Measurements from ENCODE around the gene RDH5. TPM values are rescaled to one million over a fixed set of nuclear protein-coding genes. Genes with fewer than 3 reads are reported as not detected.

Gene RDH5
- polyA plus RNA-seq, 1 donor from 2014 or later, result 3.4 TPM

- Histone ChIP-seq H3F3A (ENCODE audit: insufficient read depth, low read length, poor library complexity, severe bottlenecking) (no peaks in the 10 kb centered on the region), H3K4me3 (ENCODE audit: low read length) (no peak overlapping the region), H4K20me1 (ENCODE audit: insufficient read depth) (no peaks in the 10 kb centered on the region), H3K36me3 (ENCODE audit: insufficient read depth, low read length) (no peaks in the 10 kb centered on the region), H3K9me3 (ENCODE audit: low read length) (no peaks in the 10 kb centered on the region), H3K9me2 (ENCODE audit: insufficient read depth, low read length) (no peaks in the 10 kb centered on the region), H3K27ac (ENCODE audit: low read length) (no peak overlapping the region), H2AFZ (ENCODE audit: low read depth, low read length) (no peak overlapping the region), H3K79me2 (replicated peaks; ENCODE audit: insufficient read depth, low read length) (peaks cover 7% of the 10 kb centered on the region), H3K27me3 (ENCODE audit: insufficient read depth, low read depth, low read length) (peaks cover 10% of the 10 kb centered on the region), H3K4me2 (ENCODE audit: low read length) (no peak overlapping the region), H3K9ac (ENCODE audit: low read length) (no peak overlapping the region)
- TF ChIP-seq MXI1 (conservative IDR thresholded peaks at IDR 0.05; ENCODE audit: poor library complexity, severe bottlenecking) (no peak), POLR2AphosphoS5 (IDR thresholded peaks at IDR 0.05) (no peak), EP300 (conservative IDR thresholded peaks at IDR 0.05; ENCODE audit: poor library complexity, severe bottlenecking) (no peak), CTCF (IDR thresholded peaks at IDR 0.05; ENCODE audit: poor library complexity, severe bottlenecking) (no peak), RAD21 (conservative IDR thresholded peaks at IDR 0.05) (no peak), SMC3 (conservative IDR thresholded peaks at IDR 0.05; ENCODE audit: poor library complexity) (no peak), TAF1 (IDR thresholded peaks at IDR 0.05; ENCODE audit: low read depth) (no peak), EZH2 (IDR thresholded peaks at IDR 0.05; ENCODE audit: borderline replicate concordance, insufficient read depth, low read length, poor library complexity, severe bottlenecking) (no peak), REST (IDR thresholded peaks at IDR 0.05; ENCODE audit: borderline replicate concordance) (no peak)
Observed at GRCh38 chr12:55713721-55714120, 6.5 kb upstream of the RDH5 start.

- H3K27me3 ChIP-seq (ENCODE audit: insufficient read depth, low read depth, low read length), result no peaks in the 10 kb centered on the region
- no peaks in the 10 kb centered on the region for H3F3A ChIP-seq (ENCODE audit: insufficient read depth, low read length, poor library complexity, severe bottlenecking)
- TF ChIP-seq EZH2 (IDR thresholded peaks at IDR 0.05; ENCODE audit: borderline replicate concordance, insufficient read depth, low read length, poor library complexity, severe bottlenecking) (no peak), MXI1 (conservative IDR thresholded peaks at IDR 0.05; ENCODE audit: poor library complexity, severe bottlenecking) (no peak), SMC3 (conservative IDR thresholded peaks at IDR 0.05; ENCODE audit: poor library complexity) (no peak), RAD21 (conservative IDR thresholded peaks at IDR 0.05) (no peak), CTCF (IDR thresholded peaks at IDR 0.05; ENCODE audit: poor library complexity, severe bottlenecking) (no peak), EP300 (conservative IDR thresholded peaks at IDR 0.05; ENCODE audit: poor library complexity, severe bottlenecking) (no peak)
- peak overlapping the region; percentile 96 for H2AFZ ChIP-seq (ENCODE audit: low read depth, low read length)
- no peaks in the 10 kb centered on the region for H4K20me1 ChIP-seq (ENCODE audit: insufficient read depth)
- H3K4me2 ChIP-seq (ENCODE audit: low read length), result peak overlapping the region; percentile 74
- H3K27ac ChIP-seq (ENCODE audit: low read length), result peak overlapping the region; percentile 70
- no peaks in the 10 kb centered on the region for H3K9me2 ChIP-seq (ENCODE audit: insufficient read depth, low read length)
- H3K9me3 ChIP-seq (ENCODE audit: low read length), result no peaks in the 10 kb centered on the region
- peak overlapping the region; percentile 80 for H3K4me3 ChIP-seq (ENCODE audit: low read length)
- H3K36me3 ChIP-seq (ENCODE audit: insufficient read depth, low read length), result no peaks in the 10 kb centered on the region
- H3K9ac ChIP-seq (ENCODE audit: low read length), result peak overlapping the region; percentile 83
- H3K79me2 ChIP-seq (replicated peaks; ENCODE audit: insufficient read depth, low read length), result peaks cover 7% of the 10 kb centered on the region
Observed at GRCh38 chr12:55715169-55715764, 4.9 kb upstream of the RDH5 start.

All from neural cell (in vitro differentiated cells).